Caco-2 (cell line): ENCODE results near the gene ATG4C. TPM values are rescaled to one million over a fixed set of nuclear protein-coding genes. Genes with fewer than 3 reads are reported as not detected.

Source experiments
- BruUV-seq: library from RNA; stranded (reverse); fragments of 400-500 nt; replicated peaks from 2 replicates; lab custom pipeline; 2021; lab: Mats Ljungman, UMichigan
- CTCF ChIA-PET: fragments of 300-600 bp; sonication (Branson Sonifier 250); formaldehyde crosslinking; loops from one replicate; lab custom pipeline; 2022; ENCODE audit warnings: antibody characterized with exemption; lab: Charles Lee
- POLR2A ChIA-PET: fragments of 300-600 bp; sonication (Branson Sonifier 250); formaldehyde crosslinking; loops from one replicate; lab custom pipeline; 2022; ENCODE audit warnings: antibody characterized with exemption; lab: Charles Lee
- DNase-seq, 2 experiments: peaks; one replicate each; pipeline versions ENCODE4 v3.0.0 to v3.0.0-alpha.2; 2020 to 2022
- H3K27me3 ChIP-seq: replicated peaks from 2 replicates; pipeline ENCODE4 v1.6.0; 2011; ENCODE audit warnings: low read length; ENCODE audit not compliant: control insufficient read depth, insufficient read depth
- H3K36me3 ChIP-seq: 2 replicates; pipeline ENCODE4 v1.5.1; 2011; ENCODE audit warnings: low read length; ENCODE audit not compliant: control insufficient read depth, insufficient read depth
- H3K4me1 ChIP-seq: fragments of 250-450 bp; sonication (Bioruptor Pico); 2 replicates; pipeline ENCODE4 v1.5.1; 2020; ENCODE audit warnings: mild to moderate bottlenecking
- H3K4me3 ChIP-seq: 2 replicates; pipeline ENCODE4 v1.5.1; 2011; ENCODE audit warnings: low read depth, mild to moderate bottlenecking, control low read depth, low read length
- H3K9me3 ChIP-seq: fragments of 250-450 bp; sonication (Bioruptor Pico); 2 replicates; pipeline ENCODE4 v1.5.1; 2020; ENCODE audit warnings: mild to moderate bottlenecking, moderate library complexity
- H3K27ac Mint-ChIP-seq: one replicate; pipeline ENCODE4 v1.8.0; 2022; ENCODE audit warnings: mixed read lengths; ENCODE audit not compliant: unreplicated experiment
- H3K27me3 Mint-ChIP-seq: one replicate; pipeline ENCODE4 v1.8.0; 2022; ENCODE audit warnings: mixed read lengths; ENCODE audit not compliant: insufficient read depth, unreplicated experiment
- H3K36me3 Mint-ChIP-seq: one replicate; pipeline ENCODE4 v1.8.0; 2022; ENCODE audit warnings: mild to moderate bottlenecking, mixed read lengths; ENCODE audit not compliant: insufficient read depth, unreplicated experiment
- H3K4me1 Mint-ChIP-seq: one replicate; pipeline ENCODE4 v1.8.0; 2022; ENCODE audit warnings: low read depth, mixed read lengths; ENCODE audit not compliant: unreplicated experiment
- H3K4me3 Mint-ChIP-seq: one replicate; pipeline ENCODE4 v1.8.0; 2022; ENCODE audit warnings: mild to moderate bottlenecking, moderate library complexity, mixed read lengths; ENCODE audit not compliant: unreplicated experiment
- H3K9me3 Mint-ChIP-seq: one replicate; pipeline ENCODE4 v1.8.0; 2022; ENCODE audit warnings: mixed read lengths; ENCODE audit not compliant: unreplicated experiment
- CTCF ChIP-seq, 2 experiments: fragments of 200-600 bp in 1 of 2; IDR thresholded peaks; 1 replicate in 1 of 2; 2 replicates in 1 of 2; pipeline versions ENCODE4 v1.5.1 to v1.8.0; 2011 to 2022; ENCODE audit warnings: antibody characterized with exemption in 1 of 2, control low read depth in 1 of 2, inconsistent platforms in 1 of 2, low read depth in 1 of 2, low read length in 1 of 2, mild to moderate bottlenecking in 1 of 2, moderate library complexity in 1 of 2; ENCODE audit not compliant: insufficient read depth in 1 of 2, severe bottlenecking in 1 of 2, unreplicated experiment in 1 of 2
- intact Hi-C: fragments of 100-400 bp; cut with micrococcal nuclease; formaldehyde crosslinking; loops from one replicate; pipeline ENCODE4 v1.10.0; 2022; ENCODE audit not compliant: unreplicated experiment
- total RNA-seq: library from RNA; stranded (reverse); gene quantifications from 2 replicates; pipeline ENCODE4 v1.2.3, GENCODE V29; 2022

Gene ATG4C
- total RNA-seq, 1 experiment from 2014 or later, result 7.4 TPM

- Mint-ChIP-seq H3K4me1 (no peaks in the 10 kb centered on the region), H3K9me3 (no peaks in the 10 kb centered on the region), H3K27me3 (peaks cover 2% of the 10 kb centered on the region), H3K4me3 (no peak overlapping the region), H3K27ac (no peak overlapping the region), H3K36me3 (no peaks in the 10 kb centered on the region)
- ChIA-PET CTCF (no interaction called here), POLR2A (no interaction called here)
- BruUV-seq, result no TSS peak
- H3K36me3 ChIP-seq, result no peaks in the 10 kb centered on the region
- TF ChIP-seq CTCF (IDR thresholded peaks at IDR 0.05; ENCODE audit: insufficient read depth in 1 of 2, low read depth in 1 of 2, low read length in 1 of 2, severe bottlenecking in 1 of 2, unreplicated experiment in 1 of 2), result peak; percentile 31
- no peak overlapping the region for H3K4me3 ChIP-seq
- no peaks in the 10 kb centered on the region for H3K4me1 ChIP-seq
- intact Hi-C loops, result no loop called here
- H3K27me3 ChIP-seq, result no peaks in the 10 kb centered on the region
- no peaks in the 10 kb centered on the region for H3K9me3 ChIP-seq
- DNase-seq, result no peak
Observed at GRCh38 chr1:62912028-62912638, 128.2 kb downstream of the ATG4C start.

Other genes starting within 250 kb of the ATG4C start
- 0.77 and 0.86 TPM in 2 replicates for gene ANGPTL3, start 186.6 kb upstream of the ATG4C start, total RNA-seq
- gene DOCK7, start 95.7 kb upstream of the ATG4C start, total RNA-seq, result 43.6 and 48.9 TPM in 2 replicates